Skeletal muscle satellite cell (primary cell): Measurements from ENCODE around the gene STXBP3.

ENCODE experiments used
- H3K27me3 ChIP-seq: 2 replicates; pipeline ENCODE4 v1.7.0; 2013; ENCODE audit warnings: low read length; ENCODE audit not compliant: control insufficient read depth, insufficient read depth
- H3K36me3 ChIP-seq: 2 replicates; pipeline ENCODE4 v1.7.0; 2013; ENCODE audit warnings: mild to moderate bottlenecking, control low read depth, low read length; ENCODE audit not compliant: insufficient read depth
- H3K4me1 ChIP-seq: 2 replicates; pipeline ENCODE4 v1.7.0; 2013; ENCODE audit warnings: low read length; ENCODE audit not compliant: control insufficient read depth, insufficient read depth
- H3K4me2 ChIP-seq: 2 replicates; pipeline ENCODE4 v1.7.0; 2013; ENCODE audit warnings: mild to moderate bottlenecking, low read length
- H3K4me3 ChIP-seq: 2 replicates; pipeline ENCODE4 v1.7.0; 2013; ENCODE audit warnings: low read length
- H3K9ac ChIP-seq: 2 replicates; pipeline ENCODE4 v1.7.0; 2013; ENCODE audit warnings: mild to moderate bottlenecking, low read depth, low read length, moderate library complexity
- H3K9me3 ChIP-seq: replicated peaks from 2 replicates; pipeline ENCODE4 v1.7.0; 2013; ENCODE audit warnings: mild to moderate bottlenecking, control low read depth, low read length

STXBP3 gene

GRCh38 chr1:108734171-108734865 lies 12.2 kb upstream of the STXBP3 start:
- H3K27me3 ChIP-seq = no peaks in the 10 kb centered on the region
- no peak overlapping the region for H3K4me3 ChIP-seq
- peaks cover 2% of the 10 kb centered on the region for H3K4me1 ChIP-seq
- H3K36me3 ChIP-seq = no peaks in the 10 kb centered on the region
- H3K9ac ChIP-seq = no peak overlapping the region
- H3K4me2 ChIP-seq = no peak overlapping the region
- H3K9me3 ChIP-seq = no peaks in the 10 kb centered on the region

DNA sequence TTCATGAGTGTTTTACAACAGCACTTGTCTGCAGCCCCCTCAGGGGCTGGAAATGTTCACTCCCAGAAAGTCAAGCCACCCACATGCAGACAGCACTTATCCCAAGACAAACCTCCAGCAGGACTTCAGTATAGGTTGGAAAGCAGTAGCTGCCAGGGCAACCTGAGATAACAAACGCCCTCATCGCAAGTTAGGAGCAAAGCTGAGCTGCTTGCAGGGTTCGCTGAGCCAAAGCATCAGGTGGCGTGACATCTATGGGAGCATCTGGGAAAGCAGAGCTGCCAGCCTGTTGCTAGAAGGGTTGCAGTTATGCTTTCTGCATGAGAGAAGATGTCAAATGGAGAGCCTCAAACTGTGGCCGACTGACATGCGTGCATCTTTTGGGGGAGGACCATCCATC lies 4.2 kb upstream of the STXBP3 start:
- no peaks in the 10 kb centered on the region for H3K36me3 ChIP-seq

DNA sequence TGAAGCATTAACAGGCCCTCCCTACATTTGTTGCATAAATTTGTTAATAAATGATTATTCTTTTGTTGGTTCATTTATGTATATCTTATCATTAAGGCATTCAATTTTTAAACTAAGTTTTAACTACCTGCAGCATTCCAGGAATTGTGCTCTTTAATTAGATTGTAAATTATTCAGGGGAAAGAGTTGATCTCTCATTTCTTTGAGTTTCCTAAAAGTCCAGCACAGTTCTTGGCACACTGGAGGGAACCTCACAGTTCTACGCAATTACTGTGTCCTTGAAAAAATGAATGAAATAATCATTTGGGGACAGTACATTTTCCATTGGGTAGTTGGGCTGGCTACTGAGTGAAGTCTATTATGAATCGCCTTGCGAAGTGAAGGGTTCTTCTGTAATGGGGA lies 493 bp upstream of the STXBP3 start:
- H3K27me3 ChIP-seq = peaks cover 8% of the 10 kb centered on the region
- no peaks in the 10 kb centered on the region for H3K9me3 ChIP-seq
- peaks cover 3% of the 10 kb centered on the region for H3K36me3 ChIP-seq
- peaks cover 3% of the 10 kb centered on the region for H3K4me1 ChIP-seq
- peak overlapping the region; percentile 40 for H3K4me2 ChIP-seq
- H3K9ac ChIP-seq = no peak overlapping the region
- peak overlapping the region; percentile 87 for H3K4me3 ChIP-seq

More for the DNA sequence above, 4.2 kb upstream of the STXBP3 start:
- H3K9me3 ChIP-seq = no peaks in the 10 kb centered on the region
- no peak overlapping the region for H3K4me2 ChIP-seq
- H3K4me3 ChIP-seq = no peak overlapping the region
- peaks cover 8% of the 10 kb centered on the region for H3K27me3 ChIP-seq
- H3K4me1 ChIP-seq = no peaks in the 10 kb centered on the region
- H3K9ac ChIP-seq = no peak overlapping the region

DNA sequence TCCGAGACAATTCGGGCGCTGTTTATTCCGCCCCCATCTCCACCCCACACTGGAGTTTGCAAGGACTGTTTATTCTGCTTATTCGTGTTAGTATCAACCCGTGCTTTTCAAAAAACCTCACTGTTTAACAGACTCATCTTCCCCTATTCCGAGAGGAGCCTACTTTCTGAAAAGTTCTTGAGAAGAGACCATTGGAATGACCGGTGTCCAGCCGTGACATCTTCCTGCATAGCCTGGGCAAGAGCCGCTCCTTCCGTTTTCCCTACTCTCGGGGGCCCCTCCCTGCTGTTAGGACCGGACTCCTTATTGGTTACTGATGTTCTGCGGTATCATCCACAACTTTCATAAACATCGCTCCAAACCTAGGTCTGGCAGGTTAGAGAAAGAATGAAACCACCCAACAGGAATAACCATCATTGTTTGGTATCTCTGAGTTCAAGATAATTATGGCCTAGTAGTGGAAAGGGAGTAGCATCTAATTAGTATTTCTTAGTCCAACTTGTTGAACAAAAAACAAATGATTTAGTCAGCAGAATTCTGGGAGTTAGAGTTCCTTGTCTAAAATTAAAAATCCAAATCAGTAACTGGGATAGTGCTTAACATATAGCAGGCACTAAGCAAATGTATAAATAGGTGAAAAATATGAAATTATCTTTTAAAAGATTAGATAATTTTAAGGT lies 837 bp downstream of the STXBP3 start:
- Histone ChIP-seq H3K4me2 (peak overlapping the region; percentile 81), H3K4me3 (peak overlapping the region; percentile 87), H3K9me3 (no peaks in the 10 kb centered on the region), H3K36me3 (peaks cover 6% of the 10 kb centered on the region), H3K4me1 (peaks cover 3% of the 10 kb centered on the region), H3K27me3 (peaks cover 3% of the 10 kb centered on the region), H3K9ac (peak overlapping the region; percentile 96)

GRCh38 chr1:108747898-108748297 lies 1.4 kb downstream of the STXBP3 start:
- Histone ChIP-seq H3K4me3 (peak overlapping the region; percentile 87), H3K9me3 (no peaks in the 10 kb centered on the region), H3K4me1 (peaks cover 3% of the 10 kb centered on the region), H3K4me2 (peak overlapping the region; percentile 81), H3K9ac (peak overlapping the region; percentile 96), H3K27me3 (no peaks in the 10 kb centered on the region), H3K36me3 (peaks cover 10% of the 10 kb centered on the region)

GRCh38 chr1:108749081-108749480 lies 2.6 kb downstream of the STXBP3 start:
- Histone ChIP-seq H3K9ac (no peak overlapping the region), H3K4me1 (peaks cover 3% of the 10 kb centered on the region), H3K9me3 (no peaks in the 10 kb centered on the region), H3K4me3 (no peak overlapping the region), H3K36me3 (peaks cover 16% of the 10 kb centered on the region), H3K4me2 (no peak overlapping the region), H3K27me3 (no peaks in the 10 kb centered on the region)

GRCh38 chr1:108750476-108751181 lies 4.2 kb downstream of the STXBP3 start:
- Histone ChIP-seq H3K27me3 (no peaks in the 10 kb centered on the region), H3K4me2 (no peak overlapping the region), H3K4me1 (peaks cover 3% of the 10 kb centered on the region), H3K9me3 (no peaks in the 10 kb centered on the region), H3K9ac (no peak overlapping the region), H3K4me3 (no peak overlapping the region), H3K36me3 (peaks cover 28% of the 10 kb centered on the region)

GRCh38 chr1:108753363-108753762 lies 6.9 kb downstream of the STXBP3 start:
- Histone ChIP-seq H3K9ac (no peak overlapping the region), H3K36me3 (peaks cover 46% of the 10 kb centered on the region), H3K9me3 (no peaks in the 10 kb centered on the region), H3K4me3 (no peak overlapping the region), H3K4me1 (no peaks in the 10 kb centered on the region), H3K27me3 (no peaks in the 10 kb centered on the region), H3K4me2 (no peak overlapping the region)

- Histone ChIP-seq H3K4me3 (no peak overlapping the region), H3K4me1 (no peaks in the 10 kb centered on the region), H3K36me3 (peaks cover 70% of the 10 kb centered on the region), H3K27me3 (no peaks in the 10 kb centered on the region), H3K9me3 (no peaks in the 10 kb centered on the region), H3K4me2 (no peak overlapping the region), H3K9ac (no peak overlapping the region)
Measured at GRCh38 chr1:108758796-108759195, 12.3 kb downstream of the STXBP3 start.

- Histone ChIP-seq H3K9me3 (no peaks in the 10 kb centered on the region), H3K36me3 (peaks cover 50% of the 10 kb centered on the region), H3K27me3 (no peaks in the 10 kb centered on the region)
Measured at GRCh38 chr1:108767115-108767514, 20.6 kb downstream of the STXBP3 start.

GRCh38 chr1:108767708-108768107 lies 21.2 kb downstream of the STXBP3 start:
- Histone ChIP-seq H3K4me3 (no peak overlapping the region), H3K36me3 (peaks cover 47% of the 10 kb centered on the region), H3K9ac (no peak overlapping the region), H3K4me1 (no peaks in the 10 kb centered on the region), H3K4me2 (no peak overlapping the region), H3K27me3 (no peaks in the 10 kb centered on the region), H3K9me3 (no peaks in the 10 kb centered on the region)

More at GRCh38 chr1:108767115-108767514, 20.6 kb downstream of the STXBP3 start:
- no peak overlapping the region for H3K4me2 ChIP-seq
- H3K4me3 ChIP-seq = no peak overlapping the region
- no peak overlapping the region for H3K9ac ChIP-seq
- no peaks in the 10 kb centered on the region for H3K4me1 ChIP-seq
